Keratinocyte (primary cell): ENCODE data around the gene ZNF891. TPM values are rescaled to one million over a fixed set of nuclear protein-coding genes. Genes with fewer than 3 reads are reported as not detected.
A peak's percentile ranks its signal among the peaks of the same experiment; 100 is the strongest.

ENCODE experiments used
- DNase-seq: peaks from one replicate; pipeline ENCODE4 v3.0.0-alpha.2; 2011; ENCODE audit warnings: low read depth, missing footprints, low spot score
- FAIRE-seq: peaks from 2 replicates; lab custom pipeline; 2011; peaks lifted over from hg19 to GRCh38; lab: Jason Lieb, UNC
- H2AFZ ChIP-seq: 2 replicates; pipeline ENCODE4 v1.6.0; 2012; ENCODE audit warnings: low read length, control low read depth, inconsistent platforms; ENCODE audit not compliant: control insufficient read depth
- H3K27ac ChIP-seq: 2 replicates; pipeline ENCODE4 v1.5.1; 2011; ENCODE audit warnings: low read length; ENCODE audit not compliant: control insufficient read depth, insufficient read depth
- H3K27me3 ChIP-seq: 3 replicates; pipeline ENCODE4 v1.6.0; 2011; ENCODE audit warnings: low read length; ENCODE audit not compliant: control insufficient read depth, insufficient read depth; ENCODE audit errors: extremely low read depth
- H3K36me3 ChIP-seq, 2 experiments: 2 replicates in 1 of 2; 3 replicates in 1 of 2; pipeline ENCODE4 v1.5.1; 2011; ENCODE audit warnings: low read length in 2 of 2, mild to moderate bottlenecking in 1 of 2; ENCODE audit not compliant: control insufficient read depth in 2 of 2, insufficient read depth in 2 of 2; ENCODE audit errors: extremely low read depth in 1 of 2
- H3K4me1 ChIP-seq: 3 replicates; pipeline ENCODE4 v1.5.1; 2011; ENCODE audit warnings: low read length; ENCODE audit not compliant: control insufficient read depth, insufficient read depth; ENCODE audit errors: extremely low read depth
- H3K4me2 ChIP-seq: 3 replicates; pipeline ENCODE4 v1.6.0; 2011; ENCODE audit warnings: low read depth, low read length; ENCODE audit not compliant: control insufficient read depth, insufficient read depth; ENCODE audit errors: extremely low read depth
- H3K4me3 ChIP-seq, 3 experiments: fragments of 200-600 bp in 1 of 3; sonication (generic) in 1 of 3; 2 replicates in 2 of 3; 3 replicates in 1 of 3; pipeline ENCODE4 v1.5.1; 2011 to 2016; ENCODE audit warnings: low read length in 3 of 3, mild to moderate bottlenecking in 3 of 3, control low read depth in 2 of 3, inconsistent platforms in 1 of 3, low read depth in 1 of 3, mixed read lengths in 1 of 3, mixed run types in 1 of 3, moderate library complexity in 1 of 3; ENCODE audit not compliant: control insufficient read depth in 2 of 3, insufficient read depth in 2 of 3; ENCODE audit errors: extremely low read depth in 1 of 3
- H3K79me2 ChIP-seq: 2 replicates; pipeline ENCODE4 v1.6.0; 2012; ENCODE audit warnings: low read length; ENCODE audit not compliant: control insufficient read depth, insufficient read depth
- H3K9ac ChIP-seq: 3 replicates; pipeline ENCODE4 v1.6.0; 2011; ENCODE audit warnings: low read length; ENCODE audit not compliant: control insufficient read depth, insufficient read depth; ENCODE audit errors: extremely low read depth
- H3K9me1 ChIP-seq: 3 replicates; pipeline ENCODE4 v1.6.0; 2011; ENCODE audit warnings: low read length; ENCODE audit not compliant: control insufficient read depth, insufficient read depth; ENCODE audit errors: extremely low read depth
- H3K9me3 ChIP-seq: 2 replicates; pipeline ENCODE4 v1.5.1; 2012; ENCODE audit warnings: low read depth, low read length; ENCODE audit not compliant: control insufficient read depth
- H4K20me1 ChIP-seq: 3 replicates; pipeline ENCODE4 v1.6.0; 2011; ENCODE audit warnings: low read length; ENCODE audit not compliant: control insufficient read depth, insufficient read depth; ENCODE audit errors: extremely low read depth
- CTCF ChIP-seq, 3 experiments: IDR thresholded peaks in 1 of 3; conservative IDR thresholded peaks in 1 of 3; optimal IDR thresholded peaks in 1 of 3; 2 replicates in 2 of 3; 3 replicates in 1 of 3; pipeline versions ENCODE3 to v1.5.1; 2011; ENCODE audit warnings: low read length in 3 of 3, mild to moderate bottlenecking in 3 of 3, moderate library complexity in 2 of 3, control low read depth in 1 of 3, inconsistent platforms in 1 of 3; ENCODE audit not compliant: insufficient read depth in 2 of 3; ENCODE audit errors: extremely low read depth in 1 of 3
- EZH2 ChIP-seq: IDR thresholded peaks from one replicate; pipeline ENCODE4 v1.6.1; 2012; ENCODE audit warnings: inconsistent platforms, mild to moderate bottlenecking, low read length, moderate library complexity
- dilution Hi-C: fragments of 300-500 bp; cut with MboI; formaldehyde crosslinking; loops from one replicate; pipeline ENCODE4 v1.7.0; 2020; ENCODE audit warnings: low sequenced_read_pairs; ENCODE audit not compliant: extremely low pct_ligation_motif_present
- polyA plus RNA-seq, 5 experiments: library from polyadenylated mRNA; depleted of rRNA in 3 of 5; stranded (reverse) in 3 of 5; stranded (forward) in 1 of 5; unstranded in 1 of 5; fragments of >200 nt; gene quantifications; 1 replicate in 1 of 5; 2 replicates in 3 of 5; 3 replicates in 1 of 5; pipeline versions ENCODE4 v1.2.1 to v1.2.3, GENCODE V29; 2011 to 2012; ENCODE audit warnings: missing spikeins in 2 of 5, low read depth in 1 of 5, low replicate concordance in 1 of 5

ZNF891 gene
- polyA plus RNA-seq, 1 donor (not counting 4 experiments of a cell fraction or from before 2014, with no cell fraction given), result 0.79 TPM

- FAIRE-seq (no peak), DNase-seq (no peak)
- no peak for TF ChIP-seq CTCF (optimal IDR thresholded peaks at IDR 0.05 in 1 of 3, IDR thresholded peaks at IDR 0.05 in 1 of 3, conservative IDR thresholded peaks at IDR 0.05 in 1 of 3; ENCODE audit: extremely low read depth in 1 of 3, insufficient read depth in 2 of 3, low read length in 3 of 3)
- no peak for TF ChIP-seq EZH2
- no peaks in the 10 kb centered on the region for H3K27me3 ChIP-seq
- dilution Hi-C loops, result no loop called here
- H3K27ac ChIP-seq, result peak overlapping the region; percentile 98
- H3K4me3 ChIP-seq, result peak overlapping the region; percentile 89 to 92 (median 91)
- peak overlapping the region; percentile 91 for H3K4me2 ChIP-seq
- peak overlapping the region; percentile 96 for H3K9ac ChIP-seq
- no peaks in the 10 kb centered on the region for H3K9me1 ChIP-seq
- no peaks in the 10 kb centered on the region for H4K20me1 ChIP-seq
- H3K79me2 ChIP-seq, result peaks cover 19% of the 10 kb centered on the region
- H3K9me3 ChIP-seq, result peaks cover 12% of the 10 kb centered on the region
- H3K4me1 ChIP-seq, result peaks cover 10% of the 10 kb centered on the region
- H2AFZ ChIP-seq, result peak overlapping the region; percentile 94
- peaks cover 13 to 20% of the 10 kb centered on the region in 2 experiments for H3K36me3 ChIP-seq
These were observed 48.8 kb downstream of the ZNF891 start for GRCh38 chr12:133081159-133081780.

GRCh38 chr12:133080368-133081158 lies 49.5 kb downstream of the ZNF891 start, which contains the start of gene ZNF140:
ZNF140 (plus strand) TSS chr12:133080923; CDS start chr12:133081321, 398 bp downstream.
- no peak for TF ChIP-seq EZH2
- peak in 2 of 3 experiments; percentile 12 to 33 for TF ChIP-seq CTCF (optimal IDR thresholded peaks at IDR 0.05 in 1 of 3, IDR thresholded peaks at IDR 0.05 in 1 of 3, conservative IDR thresholded peaks at IDR 0.05 in 1 of 3; ENCODE audit: extremely low read depth in 1 of 3, insufficient read depth in 2 of 3, low read length in 3 of 3)
- peaks cover 12% of the 10 kb centered on the region for H3K9me3 ChIP-seq

More at GRCh38 chr12:133080368-133081158, 49.5 kb downstream of the ZNF891 start, which contains the start of gene ZNF140:
- FAIRE-seq, result no peak
- DNase-seq, result peak; percentile 77
- H3K4me2 ChIP-seq, result peak within 1 kb of the TSS; percentile 91
- dilution Hi-C loops, result no loop called here
- peak within 1 kb of the TSS; percentile 94 for H2AFZ ChIP-seq
- peak within 1 kb of the TSS; percentile 89 to 92 (median 91) for H3K4me3 ChIP-seq
- H3K36me3 ChIP-seq, result peaks cover 11 to 16% of the 10 kb centered on the region in 2 experiments
- peak within 1 kb of the TSS; percentile 96 for H3K9ac ChIP-seq
- H3K9me1 ChIP-seq, result no peaks in the 10 kb centered on the region
- no peaks in the 10 kb centered on the region for H3K27me3 ChIP-seq
- peaks cover 19% of the 10 kb centered on the region for H3K79me2 ChIP-seq
- peaks cover 10% of the 10 kb centered on the region for H3K4me1 ChIP-seq
- H3K27ac ChIP-seq, result peak within 1 kb of the TSS; percentile 98
- H4K20me1 ChIP-seq, result no peaks in the 10 kb centered on the region
